Thoracic aorta (tissue), 2 donors: ENCODE data around the gene ADGRF3. TPM values are rescaled to one million over a fixed set of nuclear protein-coding genes. Genes with fewer than 3 reads are reported as not detected.

Source experiments
- ATAC-seq: fragments of 150-250 bp; one replicate; pipeline ENCODE4 v1.8.0; 2017; ENCODE audit warnings: low read depth; ENCODE audit not compliant: insufficient number of reproducible peaks, low FRiP score
- DNase-seq: peaks from one replicate; pipeline ENCODE4 v3.0.0-alpha.2; 2020; ENCODE audit warnings: low spot score
- H3K27ac ChIP-seq, 2 donors: fragments of 200-600 bp; sonication (generic); 1 replicate in 1 of 2; 2 replicates in 1 of 2; pipeline ENCODE4 v1.5.1; 2016; ENCODE audit warnings: mild to moderate bottlenecking in 2 of 2, moderate library complexity in 2 of 2
- H3K27me3 ChIP-seq: fragments of 200-600 bp; sonication (generic); replicated peaks from 2 replicates; pipeline ENCODE4 v1.6.0; 2016; ENCODE audit warnings: mild to moderate bottlenecking; ENCODE audit not compliant: insufficient read depth
- H3K36me3 ChIP-seq: fragments of 200-600 bp; sonication (generic); one replicate; pipeline ENCODE4 v1.5.1; 2016
- H3K4me1 ChIP-seq, 2 donors: fragments of 200-600 bp; sonication (generic); 1 replicate in 1 of 2; 2 replicates in 1 of 2; pipeline versions ENCODE4 v1.5.1 to v1.6.0; 2016; ENCODE audit warnings: low read depth in 2 of 2, mild to moderate bottlenecking in 1 of 2; ENCODE audit not compliant: control insufficient read depth in 1 of 2
- H3K4me3 ChIP-seq: fragments of 200-600 bp; sonication (generic); 2 replicates; pipeline ENCODE4 v1.5.1; 2016; ENCODE audit warnings: mild to moderate bottlenecking
- H3K9me3 ChIP-seq: fragments of 200-600 bp; sonication (generic); 2 replicates; pipeline ENCODE4 v1.5.1; 2016
- total RNA-seq, 2 donors: library from RNA; depleted of rRNA; stranded (reverse); fragments of >200 nt; gene quantifications; one replicate each; pipeline versions ENCODE4 v1.1.0 to v1.2.3, GENCODE V29; 2016
- TF ChIP-seq, protein P1 (sequence below): fragments of 200-600 bp; sonication (generic); IDR thresholded peaks from one replicate; pipeline ENCODE4 v1.5.1; 2019; ENCODE audit warnings: antibody characterized with exemption

Gene ADGRF3
- total RNA-seq, 2 donors from 2014 or later: 0.68 TPM; not detected in 1

DNA sequence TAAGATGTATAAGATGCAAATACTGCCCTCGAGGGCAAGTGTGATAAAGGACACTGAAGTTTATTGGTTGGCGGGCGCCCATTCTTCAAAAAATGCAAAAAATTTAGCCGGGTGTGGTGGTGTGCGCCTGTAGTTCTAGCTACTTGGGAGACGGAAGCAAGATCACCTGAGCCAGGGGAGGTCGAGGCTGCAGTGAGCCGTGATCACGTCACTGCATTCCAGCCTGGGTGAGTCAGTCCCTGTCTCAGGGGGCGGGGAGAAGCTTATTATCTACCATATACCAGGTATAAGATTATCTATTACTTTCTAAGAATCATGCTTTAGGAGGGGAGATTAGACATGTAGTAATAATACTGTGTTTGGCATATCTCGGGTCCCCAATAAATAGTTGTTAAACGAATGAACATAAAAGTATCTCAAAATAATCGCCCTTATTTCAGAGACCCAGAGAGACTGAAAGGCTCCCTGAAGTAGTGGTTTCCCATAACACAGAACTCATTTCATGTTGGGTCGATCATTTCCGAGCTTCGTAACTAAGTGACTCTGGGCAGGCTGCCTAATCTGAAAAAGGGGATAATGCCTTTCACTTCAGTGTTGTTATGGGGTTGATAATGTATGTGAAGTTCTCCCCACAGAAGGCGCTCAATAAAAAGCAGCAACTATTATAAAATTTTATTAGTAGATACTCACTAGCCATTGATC, 1.9 kb downstream of the ADGRF3 start:
- Histone ChIP-seq H3K4me3 (peak overlapping the region; percentile 80), H3K9me3 (no peaks in the 10 kb centered on the region), H3K27me3 (no peaks in the 10 kb centered on the region), H3K27ac (peak overlapping the region in 1 of 2 donors; percentile 75), H3K4me1 (peaks cover 15 to 20% of the 10 kb centered on the region in 2 donors), H3K36me3 (no peaks in the 10 kb centered on the region)
- DNase-seq (no peak), ATAC-seq (no peak)
- TF ChIP-seq, protein P1, sequence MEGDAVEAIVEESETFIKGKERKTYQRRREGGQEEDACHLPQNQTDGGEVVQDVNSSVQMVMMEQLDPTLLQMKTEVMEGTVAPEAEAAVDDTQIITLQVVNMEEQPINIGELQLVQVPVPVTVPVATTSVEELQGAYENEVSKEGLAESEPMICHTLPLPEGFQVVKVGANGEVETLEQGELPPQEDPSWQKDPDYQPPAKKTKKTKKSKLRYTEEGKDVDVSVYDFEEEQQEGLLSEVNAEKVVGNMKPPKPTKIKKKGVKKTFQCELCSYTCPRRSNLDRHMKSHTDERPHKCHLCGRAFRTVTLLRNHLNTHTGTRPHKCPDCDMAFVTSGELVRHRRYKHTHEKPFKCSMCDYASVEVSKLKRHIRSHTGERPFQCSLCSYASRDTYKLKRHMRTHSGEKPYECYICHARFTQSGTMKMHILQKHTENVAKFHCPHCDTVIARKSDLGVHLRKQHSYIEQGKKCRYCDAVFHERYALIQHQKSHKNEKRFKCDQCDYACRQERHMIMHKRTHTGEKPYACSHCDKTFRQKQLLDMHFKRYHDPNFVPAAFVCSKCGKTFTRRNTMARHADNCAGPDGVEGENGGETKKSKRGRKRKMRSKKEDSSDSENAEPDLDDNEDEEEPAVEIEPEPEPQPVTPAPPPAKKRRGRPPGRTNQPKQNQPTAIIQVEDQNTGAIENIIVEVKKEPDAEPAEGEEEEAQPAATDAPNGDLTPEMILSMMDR: no peak

DNA sequence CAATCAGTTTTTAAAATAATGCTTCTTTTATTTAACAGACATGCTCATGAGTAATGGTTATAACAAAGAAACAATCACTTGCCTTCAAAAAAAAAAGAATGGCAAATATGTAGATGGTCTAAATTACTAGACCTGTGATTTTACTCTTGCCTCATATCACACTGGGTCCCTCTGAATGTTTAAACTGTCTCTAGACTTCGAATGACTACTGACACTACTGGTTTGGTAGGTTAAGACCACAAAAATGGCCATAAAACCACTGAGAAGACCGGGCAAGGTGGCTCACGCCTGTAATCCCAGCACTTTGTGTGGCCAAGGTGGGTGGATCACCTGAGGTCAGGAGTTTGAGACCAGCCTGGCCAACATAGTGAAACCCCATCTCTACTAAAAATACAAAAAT, 5.8 kb downstream of the ADGRF3 start:
- H3K27ac ChIP-seq: no peak overlapping the region
- no peaks in the 10 kb centered on the region for H3K36me3 ChIP-seq
- H3K4me3 ChIP-seq: no peak overlapping the region
- TF ChIP-seq, protein P1: no peak
- no peaks in the 10 kb centered on the region for H3K27me3 ChIP-seq
- DNase-seq (no peak), ATAC-seq (no peak)
- H3K4me1 ChIP-seq: peaks cover 8 to 10% of the 10 kb centered on the region in 2 donors
- H3K9me3 ChIP-seq: no peaks in the 10 kb centered on the region

DNA sequence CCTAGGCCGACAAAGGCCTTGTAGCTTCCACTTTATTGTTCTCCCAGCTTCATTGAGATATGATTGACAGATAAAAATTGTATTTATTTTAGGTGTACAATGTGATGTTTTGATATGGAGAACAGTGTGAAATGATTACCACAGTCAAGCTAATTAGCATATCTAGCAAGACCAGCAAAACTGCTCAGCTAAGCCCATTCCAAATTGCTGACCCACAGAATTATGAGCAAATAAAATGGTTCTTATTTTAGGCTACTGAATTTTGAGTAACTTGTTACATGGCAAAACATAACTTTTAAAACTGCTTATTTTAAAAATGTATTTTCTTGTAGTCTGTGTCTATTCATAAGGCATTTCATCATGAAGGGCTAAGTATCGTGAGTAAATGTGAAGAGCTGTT, 9.3 kb downstream of the ADGRF3 start:
- H3K4me1 ChIP-seq: no peaks in the 10 kb centered on the region
- ATAC-seq: no peak
- no peaks in the 10 kb centered on the region for H3K9me3 ChIP-seq
- TF ChIP-seq, protein P1: no peak
- H3K27ac ChIP-seq: no peak overlapping the region
- no peaks in the 10 kb centered on the region for H3K27me3 ChIP-seq
- no peaks in the 10 kb centered on the region for H3K36me3 ChIP-seq
- H3K4me3 ChIP-seq: no peak overlapping the region
- DNase-seq: no peak

DNA sequence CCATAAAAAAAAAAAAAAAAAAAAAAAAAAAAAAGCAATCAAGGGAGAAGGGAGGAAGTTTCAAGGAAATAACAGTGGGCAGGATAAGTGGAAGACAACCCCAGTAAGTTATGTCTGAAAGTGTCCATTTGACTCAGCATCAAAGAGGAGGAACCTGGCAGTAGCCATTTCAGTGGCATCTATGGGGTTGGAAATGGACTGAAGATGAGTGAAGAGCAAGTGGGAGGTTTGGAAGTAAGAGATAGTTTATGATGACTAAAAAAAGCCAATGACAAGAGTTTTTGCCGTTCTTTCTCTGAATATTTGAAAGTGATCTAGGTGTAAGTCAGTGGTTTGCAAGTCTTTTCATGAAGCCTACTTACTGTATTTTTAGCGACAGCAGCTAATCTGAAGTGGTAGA, 9.9 kb downstream of the ADGRF3 start:
- Histone ChIP-seq H3K4me3 (no peak overlapping the region), H3K27ac (no peak overlapping the region), H3K27me3 (no peaks in the 10 kb centered on the region), H3K4me1 (no peaks in the 10 kb centered on the region), H3K36me3 (no peaks in the 10 kb centered on the region), H3K9me3 (no peaks in the 10 kb centered on the region)
- TF ChIP-seq, protein P1: no peak
- no peak for DNase-seq
- no peak for ATAC-seq

DNA sequence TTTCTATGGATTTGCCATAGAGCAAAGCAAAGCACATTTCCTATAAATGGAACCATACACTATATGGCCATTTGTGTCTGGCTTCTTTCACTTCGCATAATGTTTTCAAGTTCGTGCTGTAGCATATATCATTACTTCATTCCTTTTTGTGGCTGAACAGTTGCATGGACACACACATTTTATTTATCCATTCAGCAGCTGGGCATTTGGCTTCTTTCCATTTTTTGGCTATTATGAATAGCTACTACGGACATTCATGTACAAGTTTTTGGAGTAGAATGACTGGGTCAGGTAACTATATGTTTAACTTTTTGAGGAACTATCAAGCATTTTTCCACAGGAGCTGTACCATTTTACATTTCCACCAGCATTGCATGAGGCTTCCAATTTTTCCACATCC, 11.4 kb downstream of the ADGRF3 start:
- no peak for ATAC-seq
- DNase-seq: no peak

More for the DNA sequence above, 11.4 kb downstream of the ADGRF3 start:
- no peaks in the 10 kb centered on the region for H3K4me1 ChIP-seq
- H3K27ac ChIP-seq: no peak overlapping the region
- H3K4me3 ChIP-seq: no peak overlapping the region
- no peaks in the 10 kb centered on the region for H3K36me3 ChIP-seq
- H3K27me3 ChIP-seq: no peaks in the 10 kb centered on the region
- H3K9me3 ChIP-seq: no peaks in the 10 kb centered on the region
- TF ChIP-seq, protein P1: no peak
